Fibroblast of skin of scalp (primary cell): ENCODE measurements around the gene RNF39.
"Not testable (repeated sequence)": the region's sequence is repeated elsewhere in the genome, so short reads cannot be mapped to it uniquely, and the experiment has no call there.

Experiments
- DNase-seq: peaks from one replicate; pipeline ENCODE4 v3.0.0-alpha.2; 2013

Gene RNF39

DNA sequence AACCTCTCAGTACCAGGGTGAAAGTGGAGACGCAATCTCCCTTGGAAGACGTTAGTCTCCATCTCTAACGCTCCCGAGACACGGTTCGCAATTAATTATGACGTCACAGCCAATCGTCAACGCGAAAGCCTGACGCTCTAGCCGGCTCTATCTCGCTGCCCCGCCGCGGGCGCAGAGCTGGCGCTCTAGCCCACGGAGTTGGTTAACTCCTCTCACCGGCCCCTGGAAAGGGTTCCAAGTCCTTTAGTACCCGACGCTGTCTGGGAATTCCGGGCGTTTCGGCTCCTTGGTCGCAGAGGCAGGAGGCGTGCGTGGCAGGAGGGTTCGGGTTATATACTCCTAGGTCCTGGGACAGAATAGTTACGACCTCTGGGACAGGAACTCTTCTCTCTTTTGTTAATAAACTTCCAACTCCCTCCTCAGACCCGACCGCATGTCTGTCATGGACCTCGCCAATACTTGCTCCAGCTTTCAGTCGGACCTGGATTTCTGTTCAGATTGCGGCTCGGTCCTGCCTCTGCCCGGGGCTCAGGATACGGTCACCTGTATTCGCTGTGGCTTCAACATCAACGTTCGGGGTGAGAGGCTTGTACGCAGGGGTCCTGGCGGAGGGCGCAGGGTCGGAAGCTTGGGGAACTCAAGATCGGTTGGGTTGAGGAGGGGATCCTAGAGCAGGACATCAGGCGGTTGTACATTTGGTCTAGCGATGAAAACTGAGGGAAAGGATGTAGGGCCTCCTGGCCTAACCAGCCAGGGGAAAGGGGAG, 14.3 kb downstream of the RNF39 start, which contains the start of gene POLR1H:
POLR1H (plus strand) TSS at position 174 of the 766 bp plus-strand sequence; CDS start at position 434, 260 bp downstream.
- DNase-seq = peak; percentile 97

DNA sequence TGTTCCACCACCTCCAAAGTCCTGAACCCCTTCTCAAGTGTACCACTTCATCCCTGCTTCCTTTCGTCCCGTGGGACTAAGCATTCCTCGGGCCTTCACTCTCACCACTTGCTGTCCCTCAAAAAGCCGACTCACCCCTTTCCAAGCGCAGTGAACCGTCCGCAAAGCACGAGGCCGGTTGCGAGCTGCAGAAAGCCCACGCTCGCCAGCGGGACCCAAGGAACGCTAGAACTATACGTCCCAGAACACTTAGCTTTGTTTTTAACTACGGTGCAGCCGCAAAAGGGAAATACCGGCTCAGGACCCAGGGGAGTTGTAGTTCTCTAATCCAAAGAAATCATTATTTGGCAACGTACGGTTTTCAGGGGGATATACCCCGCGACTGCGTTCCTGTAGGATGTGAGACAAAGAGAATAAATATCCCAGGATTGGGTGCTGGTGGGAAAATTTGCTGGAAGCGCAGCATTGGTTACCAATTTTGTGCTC, 14.9 kb downstream of the RNF39 start:
- peak; percentile 22 for DNase-seq

DNA sequence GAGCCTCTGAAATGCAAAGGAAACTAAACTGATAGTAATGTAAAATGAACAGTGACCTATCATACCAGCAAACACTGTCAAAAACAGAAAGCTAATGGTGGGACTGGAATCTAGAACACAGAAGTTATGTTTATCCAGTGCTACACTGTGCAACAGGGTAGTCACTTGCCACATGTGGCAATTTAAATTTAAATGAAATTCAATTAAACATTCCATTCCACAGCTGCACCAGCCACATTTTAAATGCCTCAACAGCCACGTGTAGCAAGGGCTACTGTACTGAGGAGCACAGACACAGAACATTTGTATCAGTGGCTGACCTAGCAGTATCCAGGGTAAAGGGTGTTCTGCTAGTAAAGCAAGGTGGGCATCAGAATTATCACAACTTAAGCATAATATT, 20.1 kb downstream of the RNF39 start:
- no peak for DNase-seq

DNA sequence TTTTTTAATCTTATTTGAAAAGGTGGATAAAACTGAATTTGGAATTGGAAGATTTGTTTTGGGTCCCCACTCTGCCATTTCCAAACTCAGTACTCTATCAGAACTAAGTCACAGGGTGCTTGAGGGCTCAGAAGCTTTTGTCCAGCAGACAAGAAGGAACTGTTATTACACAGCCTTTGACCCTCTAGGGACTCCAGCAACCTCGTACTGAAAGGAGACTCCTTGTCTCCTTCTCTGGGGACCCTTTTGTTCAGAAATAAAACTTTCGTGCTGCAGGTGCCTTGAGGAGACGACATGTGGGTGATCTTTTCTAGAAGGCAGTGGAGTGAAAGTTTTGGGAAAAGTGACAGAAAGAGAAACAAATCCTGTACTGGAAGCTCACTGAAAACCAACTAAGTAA, 21.9 kb downstream of the RNF39 start:
- DNase-seq = no peak

DNA sequence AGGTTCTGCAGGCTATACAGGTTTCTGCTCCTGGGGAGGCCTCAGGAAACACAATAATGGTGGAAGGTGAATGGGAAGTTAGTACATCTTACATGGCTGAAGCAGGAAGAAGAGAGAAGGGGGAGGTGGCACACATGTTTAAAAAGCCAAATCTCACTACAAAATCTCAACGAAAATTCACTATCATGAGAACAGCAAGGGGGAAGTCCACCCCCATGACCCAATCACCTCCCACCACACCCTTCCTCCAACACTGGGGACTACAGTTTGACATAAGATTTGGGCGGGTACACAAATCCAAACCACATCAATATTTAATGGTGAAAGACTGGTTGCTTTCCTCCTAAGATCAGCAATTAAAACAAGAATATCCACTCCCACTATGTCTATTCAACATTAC, 28.3 kb downstream of the RNF39 start:
- DNase-seq = no peak

DNA sequence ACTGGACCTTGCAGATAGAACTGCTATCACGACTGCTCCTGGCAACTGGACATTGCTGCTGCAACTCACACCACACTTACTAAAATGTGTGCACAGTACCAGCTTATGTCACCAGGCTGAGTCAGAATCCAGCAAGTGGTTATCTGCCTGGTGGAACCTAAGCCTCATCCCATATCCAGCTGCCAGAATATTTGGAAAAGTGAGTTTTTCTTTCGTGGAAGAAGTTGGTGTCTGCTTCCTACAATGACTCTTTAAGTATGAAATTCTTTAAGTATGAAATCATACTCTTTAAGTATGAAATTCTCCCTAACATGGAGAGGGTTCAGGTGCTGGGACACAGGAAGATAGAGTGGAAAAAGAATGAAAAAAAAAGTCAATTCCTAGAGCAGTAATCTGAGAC, 30.9 kb downstream of the RNF39 start:
- peak; percentile 72 for DNase-seq

DNA sequence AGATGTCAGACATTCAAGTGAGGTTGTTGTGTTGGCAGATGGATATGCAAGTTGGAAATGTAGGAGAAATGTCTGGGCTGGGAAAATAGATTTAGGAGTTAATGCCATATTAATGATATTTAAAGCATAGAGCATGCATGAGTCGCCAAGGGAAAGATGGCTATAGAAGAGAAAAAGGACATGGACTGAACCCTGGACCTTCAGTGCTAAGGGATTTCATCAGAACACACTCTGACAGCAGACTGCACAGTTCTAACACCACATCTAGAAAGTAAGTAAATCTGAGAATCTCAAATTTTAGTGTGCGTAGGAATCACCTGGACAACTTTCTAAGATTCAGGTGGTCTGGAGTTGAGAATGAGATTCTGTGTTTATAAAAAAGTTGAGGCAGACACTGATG, 31.8 kb downstream of the RNF39 start:
- DNase-seq = no peak

DNA sequence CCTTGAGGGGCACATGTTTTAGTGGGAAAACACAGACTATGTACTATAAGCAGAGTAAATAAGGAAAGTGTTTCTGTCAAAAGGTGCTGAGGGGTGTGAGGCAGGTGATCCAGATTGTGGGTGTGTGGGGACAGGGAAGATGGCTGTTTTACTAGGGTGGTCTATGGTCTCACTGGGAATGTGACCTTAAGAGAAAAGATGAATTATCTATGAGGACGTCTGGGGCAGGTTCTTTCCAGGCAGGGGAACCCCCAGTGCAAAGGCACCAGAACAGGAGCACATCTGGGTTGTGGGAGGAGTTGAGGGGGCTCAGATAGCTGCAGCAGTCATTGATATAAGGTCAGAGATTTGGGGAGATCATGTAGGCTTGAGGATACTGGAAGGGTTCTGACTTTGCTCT, 32.7 kb downstream of the RNF39 start:
- DNase-seq = no peak

DNA sequence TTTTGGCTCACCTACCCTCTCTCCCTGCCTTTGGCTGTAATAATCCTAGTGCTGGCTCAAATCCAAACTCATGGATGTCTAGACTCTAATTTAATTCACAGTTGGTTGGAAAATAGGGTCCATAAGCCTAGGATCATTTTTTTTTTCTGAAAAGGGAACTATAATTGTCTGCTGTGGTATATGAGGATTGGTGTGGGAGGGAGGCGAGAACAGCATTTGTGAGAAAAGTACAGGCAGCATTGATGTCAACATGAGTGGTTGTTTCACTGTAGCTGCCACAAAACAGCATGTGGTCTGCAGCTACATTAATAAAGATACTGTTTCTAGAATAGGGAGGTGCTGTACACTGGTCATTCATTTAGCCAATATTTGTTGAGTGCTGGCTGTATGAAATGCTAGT, 33.1 kb downstream of the RNF39 start:
- DNase-seq = no peak

DNA sequence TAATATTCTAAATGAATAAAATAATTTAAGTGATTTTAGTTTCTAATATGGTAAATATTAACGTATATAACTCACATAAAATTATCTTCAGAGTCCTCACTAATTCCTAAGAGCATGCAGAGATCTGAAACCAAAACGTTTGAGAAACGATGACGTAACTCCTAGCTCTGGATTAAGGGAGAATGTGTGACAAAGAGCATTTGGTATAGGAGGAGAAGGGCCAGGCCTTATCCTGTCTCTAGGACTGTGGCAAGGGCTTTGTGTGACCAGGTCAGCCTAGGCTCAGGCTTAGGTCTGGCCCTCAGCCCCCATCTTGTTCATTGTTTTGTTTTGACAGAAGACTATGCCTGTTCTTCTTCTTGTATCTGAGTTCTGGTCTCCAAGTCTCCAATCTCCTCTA, 33.7 kb downstream of the RNF39 start:
- no peak for DNase-seq

DNA sequence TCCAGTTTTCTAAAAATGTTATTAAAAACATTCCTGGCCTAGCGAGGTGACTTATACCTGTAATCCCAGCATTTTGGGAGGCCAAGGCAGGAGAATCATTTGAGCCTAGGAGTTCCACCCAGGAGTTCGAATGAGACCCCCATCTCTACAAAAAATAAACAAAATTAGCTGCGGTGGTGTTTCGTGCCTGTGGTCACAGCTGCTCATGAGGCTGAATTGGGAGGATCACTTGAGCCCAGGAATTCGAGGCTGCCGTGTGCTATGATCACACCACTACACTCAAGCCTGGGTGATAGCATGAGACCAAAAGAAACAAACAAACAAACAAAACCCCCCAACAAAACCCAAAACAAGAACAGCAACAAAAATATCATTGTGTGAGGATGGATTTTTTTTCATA, 34.3 kb downstream of the RNF39 start:
- no peak for DNase-seq

DNA sequence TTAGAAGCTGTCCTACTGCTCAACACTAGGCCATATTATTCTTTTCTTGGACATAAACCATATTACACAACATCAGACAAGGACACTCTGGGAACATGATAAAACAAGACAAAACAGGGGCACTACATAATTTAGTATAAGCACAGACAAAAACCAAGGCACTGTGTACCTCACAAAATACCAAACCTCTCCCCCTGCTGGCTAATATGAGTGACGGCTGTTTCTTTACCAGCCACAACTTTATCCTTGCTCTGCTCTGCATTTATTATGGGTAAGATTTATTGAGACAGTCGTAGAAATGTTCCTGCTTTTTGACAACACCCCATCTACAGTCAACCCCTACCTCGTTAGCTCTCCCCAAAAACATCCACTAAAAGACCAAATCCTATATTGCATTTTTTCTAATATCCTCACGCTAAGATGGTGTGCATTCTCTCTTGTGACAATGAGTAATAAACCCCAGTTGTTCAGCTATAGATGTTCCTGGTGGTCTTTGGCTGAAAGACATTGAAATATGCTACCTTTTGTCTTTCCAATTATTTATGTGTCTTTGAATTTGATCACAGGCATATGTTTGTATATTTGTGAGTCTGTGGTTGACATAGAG, 38.3 kb downstream of the RNF39 start:
- peak; percentile 22 for DNase-seq

DNA sequence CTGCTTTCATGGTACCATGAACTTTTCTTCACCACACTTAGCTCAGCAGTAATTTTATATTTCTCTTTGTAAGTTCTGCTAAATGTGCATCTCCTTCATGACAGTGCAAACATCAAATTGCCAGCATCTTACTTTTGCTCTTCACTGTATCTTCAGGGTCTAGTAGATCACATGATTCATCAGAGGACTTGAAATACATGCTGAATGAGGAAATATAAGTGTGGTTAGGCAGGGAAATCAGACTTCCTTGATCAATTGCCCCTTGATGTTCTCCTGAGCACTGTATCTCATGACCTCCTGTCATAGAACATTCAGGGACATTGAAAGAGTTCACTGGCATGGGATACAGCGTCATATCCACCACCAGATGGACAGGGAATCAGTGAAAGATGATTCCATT, 39.8 kb downstream of the RNF39 start:
- DNase-seq = no peak

DNA sequence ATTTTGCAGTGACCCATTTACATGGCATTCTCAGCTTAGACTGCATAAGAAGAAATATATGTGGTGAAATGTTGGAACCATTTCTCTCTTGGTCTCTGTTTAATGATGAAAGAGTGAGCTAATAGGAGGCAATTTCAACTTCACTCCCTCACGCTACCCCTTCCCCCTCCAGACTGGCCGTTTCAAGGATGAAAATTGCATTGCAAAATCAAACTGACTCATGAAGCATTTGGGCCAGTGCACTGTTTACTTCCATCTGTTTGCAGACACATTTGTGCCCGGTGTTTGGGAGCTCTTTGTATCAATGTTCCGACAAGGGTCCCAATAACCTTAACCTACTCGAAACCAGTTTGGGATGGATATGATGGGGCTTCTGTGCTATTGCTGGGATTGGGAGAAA, 42.1 kb downstream of the RNF39 start:
- peak; percentile 12 for DNase-seq

DNA sequence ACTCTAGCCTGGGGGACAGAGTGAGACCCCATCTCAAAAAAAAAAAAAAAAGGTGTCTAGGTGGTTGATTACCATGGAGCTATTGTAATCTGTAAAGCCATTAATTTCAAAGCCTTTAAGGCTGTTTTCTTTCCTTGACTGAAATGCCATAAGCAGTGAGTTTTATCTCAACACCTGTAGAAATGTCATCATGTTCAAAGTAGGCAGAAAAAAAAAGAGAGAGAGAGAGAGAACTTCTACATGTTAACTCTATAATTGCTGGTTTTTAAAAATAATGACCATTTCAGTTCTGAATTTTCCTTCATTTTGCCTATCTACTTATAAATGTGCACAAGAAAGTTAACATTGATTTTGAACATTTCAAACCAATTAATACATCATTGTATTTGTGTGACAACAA, 44.2 kb downstream of the RNF39 start:
- no peak for DNase-seq

DNA sequence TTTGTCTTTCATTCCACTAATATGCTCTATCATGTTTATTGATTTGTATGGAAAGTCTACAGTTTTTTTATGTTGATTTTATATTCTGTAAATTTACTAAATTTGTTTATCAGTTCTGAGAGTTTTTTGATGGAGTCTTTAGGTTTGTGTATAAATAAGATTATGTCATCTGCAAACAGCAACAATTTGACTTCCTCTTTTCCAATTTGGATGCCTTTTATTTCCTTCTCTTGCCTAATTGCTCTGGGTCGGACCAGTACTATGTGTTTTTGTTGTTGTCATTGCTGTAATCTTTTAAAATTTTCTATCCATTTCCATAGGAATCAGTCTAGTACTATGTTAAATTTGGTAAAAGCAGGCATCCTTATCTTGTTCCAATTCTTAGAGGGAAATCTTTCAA, 46.0 kb downstream of the RNF39 start:
- no peak for DNase-seq

DNA sequence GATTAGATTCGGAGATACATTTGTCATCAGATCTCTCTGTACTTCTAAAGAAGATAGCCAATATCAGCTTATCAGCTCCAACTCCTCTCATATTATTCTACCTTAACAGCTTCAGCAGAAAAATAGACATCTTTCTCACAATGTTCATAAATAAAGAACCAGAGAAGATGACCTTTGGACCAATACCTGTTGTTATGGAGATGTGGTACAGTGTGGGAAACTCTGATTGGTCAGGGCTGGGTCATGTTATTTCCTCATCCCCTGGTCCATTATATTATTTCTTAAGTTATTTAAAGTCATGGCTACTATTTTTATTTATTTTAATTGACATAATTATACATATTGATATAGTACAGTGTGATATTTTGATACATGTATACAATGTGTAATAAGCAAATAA, 50.4 kb downstream of the RNF39 start:
- DNase-seq = no peak

DNA sequence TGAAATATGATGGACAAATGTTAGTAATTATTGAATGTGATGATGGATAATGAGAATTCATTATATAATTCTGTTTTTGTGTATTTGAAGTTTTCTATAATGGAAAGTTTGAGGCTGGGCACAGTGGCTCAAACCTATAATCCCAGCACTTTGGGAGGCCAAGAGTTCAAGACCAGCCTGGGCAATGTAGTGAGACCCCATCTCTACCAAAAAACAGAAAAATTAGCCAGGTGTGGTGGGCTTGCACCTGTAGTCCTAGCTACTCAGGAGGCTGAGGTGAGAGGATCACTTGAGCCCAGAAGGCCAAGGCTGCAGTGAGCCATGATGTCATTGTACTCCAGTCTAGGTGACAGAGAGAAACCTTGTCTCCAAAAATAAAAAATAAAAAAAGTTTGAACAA, 52.9 kb downstream of the RNF39 start:
- not testable (repeated sequence) for DNase-seq

DNA sequence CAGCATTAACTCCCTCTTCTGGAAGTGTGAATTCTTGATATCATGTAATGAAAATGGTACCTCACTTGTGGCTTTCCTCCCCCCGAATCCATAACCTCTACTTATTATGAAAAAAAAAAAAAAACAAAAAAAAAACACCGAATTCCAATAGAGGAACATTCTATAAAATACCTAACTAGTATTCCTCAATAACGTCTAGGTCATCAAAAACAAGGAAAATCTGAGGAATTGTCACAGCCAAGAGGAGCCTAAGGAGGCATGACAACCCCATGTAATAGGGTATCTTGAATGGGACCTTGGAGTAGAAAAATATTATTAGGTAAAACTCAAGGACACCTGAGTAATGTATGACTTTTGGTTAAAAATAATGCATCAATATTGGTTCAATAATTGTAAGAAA, 53.4 kb downstream of the RNF39 start:
- DNase-seq = no peak

DNA sequence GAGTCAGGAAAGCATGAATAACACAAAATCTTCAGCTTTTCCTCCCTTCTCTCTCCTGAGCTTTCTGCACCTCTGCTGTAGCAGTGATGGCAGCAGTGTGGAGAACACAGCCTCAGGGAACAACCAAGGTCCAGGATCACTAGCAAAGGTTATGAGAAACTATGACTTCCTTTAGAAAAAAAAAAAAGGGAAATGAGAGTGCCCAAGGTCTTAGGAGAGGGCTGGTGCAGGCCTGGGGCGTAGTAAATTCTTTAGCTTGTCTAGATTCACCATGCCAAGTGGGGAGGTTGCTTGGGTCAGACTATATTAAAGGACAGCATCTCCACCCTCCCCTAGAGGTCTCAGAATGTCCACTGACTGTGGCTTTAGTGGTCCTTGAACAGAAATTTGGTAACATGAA, 54.9 kb downstream of the RNF39 start:
- DNase-seq = no peak
